Occipital lobe (tissue), 2 donors: ENCODE data around the gene ROGDI. TPM values are rescaled to one million over a fixed set of nuclear protein-coding genes. Genes with fewer than 3 reads are reported as not detected.
A peak's percentile ranks its signal among the peaks of the same experiment; 100 is the strongest.

ENCODE experiments used
- DNase-seq: peaks from one replicate; lab custom pipeline; 2025; lab: John Stamatoyannopoulos, UW
- total RNA-seq: library from RNA; depleted of rRNA; stranded (reverse); fragments of >200 nt; gene quantifications from one replicate; pipeline ENCODE4 v1.2.3, GENCODE V29; 2014

Gene ROGDI
- total RNA-seq, result 38.7 TPM

DNA sequence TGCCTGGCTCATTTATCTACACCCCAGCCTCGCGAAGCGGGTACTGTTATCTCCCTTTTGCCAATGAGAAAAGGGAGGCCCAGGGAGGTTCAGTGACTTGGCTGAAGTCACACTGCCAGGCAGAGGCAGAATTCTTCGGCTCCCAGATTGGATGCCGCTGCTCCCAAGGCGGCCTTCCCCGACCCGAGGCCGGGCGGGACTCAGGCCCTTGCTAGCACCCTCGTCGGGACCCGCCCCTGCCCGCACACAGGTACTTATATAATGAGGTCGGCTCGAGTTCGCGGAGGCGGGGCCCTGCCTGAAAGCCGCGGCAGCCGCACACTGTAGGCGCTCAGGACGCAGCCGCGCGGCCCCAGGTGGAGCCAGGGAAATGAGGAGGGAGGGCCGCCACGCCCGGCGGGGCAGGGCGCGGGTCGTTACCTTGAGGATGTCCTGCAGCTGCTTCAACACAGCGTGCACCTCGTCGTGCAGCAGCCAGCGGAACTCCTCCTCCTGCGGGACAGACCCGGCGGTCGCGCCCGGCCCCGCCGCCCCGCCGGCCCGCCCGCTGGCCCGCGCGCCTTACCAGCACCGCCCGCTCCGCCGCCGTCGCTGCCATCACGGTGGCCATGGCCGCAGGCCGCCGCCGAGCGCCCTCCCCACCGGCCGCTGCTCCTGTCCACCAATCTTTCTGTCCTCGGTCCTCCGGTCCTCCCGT, at the start of gene ROGDI:
Gene ROGDI, minus strand, starts transcription at position 672 of the 697 bp plus-strand sequence. Its CDS starts 62 bp downstream, at position 610.
- DNase-seq, result peak; percentile 59

DNA sequence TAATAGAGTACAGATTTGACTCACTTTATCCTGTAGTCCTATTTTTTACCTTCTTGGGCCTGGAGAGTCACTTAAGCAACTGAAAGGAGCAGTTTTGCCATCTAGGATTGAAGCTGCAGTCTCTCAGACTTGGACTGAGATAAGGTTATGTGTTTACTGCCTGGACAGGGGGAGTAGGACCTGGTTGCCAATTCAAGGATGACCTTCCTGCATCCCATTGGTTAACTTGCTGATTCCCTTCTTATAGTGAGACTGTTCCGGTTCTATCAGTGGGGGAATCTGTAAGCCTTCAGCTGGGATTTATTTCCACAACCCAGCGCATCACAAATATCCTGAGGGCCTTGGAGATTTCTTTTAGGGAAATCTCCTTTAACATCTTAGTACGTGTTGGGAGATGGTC, 47.8 kb upstream of the ROGDI start:
- DNase-seq, result no peak

- DNase-seq, result no peak
Measured at GRCh38 chr16:4847774-4848587, 45.5 kb upstream of the ROGDI start.

DNA sequence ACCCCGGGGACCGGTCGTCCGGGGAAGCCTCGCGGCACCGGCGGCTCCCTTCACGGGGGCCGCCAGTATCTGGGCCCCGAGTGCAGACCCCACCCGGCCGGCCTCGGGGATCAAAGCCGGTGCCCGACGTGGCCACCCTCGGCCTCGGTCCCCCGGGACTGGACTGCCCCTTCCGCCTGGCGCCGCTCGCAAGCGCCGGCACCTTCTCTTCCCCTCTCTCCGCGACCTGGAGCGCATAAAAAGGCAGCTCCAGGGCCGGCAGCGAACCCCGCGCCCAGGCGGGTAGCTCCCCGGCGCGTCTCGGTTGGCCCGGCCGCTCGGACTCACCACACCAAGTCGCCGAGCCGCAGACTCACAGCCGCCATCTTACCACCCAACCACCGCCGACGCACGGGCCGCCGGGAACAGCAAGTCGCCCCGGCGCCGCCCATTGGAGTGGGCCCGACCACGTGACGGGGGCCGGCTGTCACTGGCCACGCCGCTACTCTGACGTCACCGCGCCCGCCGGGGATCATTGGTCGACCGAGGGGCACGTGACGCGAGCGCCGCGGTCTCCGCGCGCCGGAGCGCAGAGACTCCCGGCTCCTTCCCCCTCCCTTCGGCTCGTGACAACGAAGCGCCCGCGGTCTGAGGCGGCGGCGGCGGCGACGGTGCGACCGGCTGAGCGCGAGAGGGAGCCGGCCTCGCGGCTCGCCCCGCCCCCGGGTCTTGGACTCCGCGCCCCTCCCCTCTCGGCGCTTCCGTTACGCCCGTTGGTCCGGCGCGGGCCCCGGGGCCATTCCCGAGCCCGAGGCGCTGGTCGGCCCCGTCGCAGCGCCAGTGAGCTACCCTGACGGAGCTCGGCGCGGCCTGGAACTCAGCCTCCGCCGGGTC, 44.7 kb upstream of the ROGDI start, which contains the start of the genes GLYR1 and UBN1:
Gene GLYR1, minus strand, starts transcription at position 388 of the 873 bp plus-strand sequence. Its CDS starts 23 bp downstream, at position 365.
Gene UBN1, plus strand, starts transcription at position 581 of the 873 bp plus-strand sequence. CDS start 5,437 bp downstream, outside the sequence.
- peak; percentile 95 for DNase-seq

DNA sequence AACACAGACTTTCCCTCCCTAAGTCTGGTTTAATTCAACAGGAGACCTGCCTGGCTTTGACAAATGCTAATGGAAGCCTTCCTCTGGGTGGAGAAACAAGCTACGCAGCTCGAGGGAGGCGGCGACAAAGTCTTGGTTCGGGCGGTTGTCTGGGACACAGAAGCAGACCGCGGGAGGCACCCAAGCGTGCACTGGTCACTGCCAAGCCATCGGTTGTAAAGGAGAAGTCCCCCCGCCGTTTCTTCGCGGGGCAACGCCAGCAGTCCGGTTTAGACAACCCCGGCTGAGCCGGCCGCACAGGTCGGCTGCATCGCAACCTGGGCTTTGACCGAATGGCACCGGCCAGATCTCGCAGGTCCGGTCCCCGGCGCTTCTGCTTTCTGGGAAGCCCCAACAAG, 44.1 kb upstream of the ROGDI start:
- DNase-seq, result no peak

GRCh38 chr16:4840984-4841383, 38.6 kb upstream of the ROGDI start:
- no peak for DNase-seq

GRCh38 chr16:4839942-4840341, 37.5 kb upstream of the ROGDI start:
- DNase-seq, result no peak

DNA sequence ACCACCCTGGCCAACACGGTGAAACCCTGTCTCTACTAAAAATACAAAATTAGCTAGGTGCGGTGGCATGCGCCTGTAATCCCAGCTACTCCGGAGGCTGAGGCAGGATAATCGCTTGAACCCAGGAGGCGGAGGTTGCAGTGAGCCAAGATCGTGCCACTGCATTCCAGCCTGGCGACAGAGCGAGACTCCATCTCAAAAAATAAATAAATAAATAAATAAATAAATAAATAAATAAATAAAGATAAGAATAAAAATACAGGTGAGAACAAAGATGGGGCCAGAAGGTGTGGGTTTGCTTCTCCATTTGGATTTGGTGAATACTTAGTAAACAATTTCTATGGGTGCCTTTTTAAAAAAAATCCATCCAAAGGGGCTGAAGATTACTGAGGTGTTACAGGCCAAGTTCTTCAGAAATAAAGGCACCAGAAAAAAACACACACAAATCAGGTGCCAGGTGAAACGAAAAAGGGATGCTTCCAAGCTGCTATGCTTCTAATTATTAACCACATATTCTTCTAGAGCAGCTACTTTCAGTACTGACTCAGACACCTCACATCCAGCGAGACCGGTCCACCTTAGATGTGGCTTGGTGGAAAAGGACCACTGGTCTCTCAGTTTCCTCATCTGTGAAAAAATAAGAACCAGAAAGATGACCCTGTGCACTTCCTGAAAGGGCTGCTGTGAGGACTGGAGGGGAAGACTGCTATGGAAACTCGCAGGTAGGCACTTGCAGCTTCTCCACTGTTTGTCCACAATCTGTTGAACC, 35.5 kb upstream of the ROGDI start:
- no peak for DNase-seq

DNA sequence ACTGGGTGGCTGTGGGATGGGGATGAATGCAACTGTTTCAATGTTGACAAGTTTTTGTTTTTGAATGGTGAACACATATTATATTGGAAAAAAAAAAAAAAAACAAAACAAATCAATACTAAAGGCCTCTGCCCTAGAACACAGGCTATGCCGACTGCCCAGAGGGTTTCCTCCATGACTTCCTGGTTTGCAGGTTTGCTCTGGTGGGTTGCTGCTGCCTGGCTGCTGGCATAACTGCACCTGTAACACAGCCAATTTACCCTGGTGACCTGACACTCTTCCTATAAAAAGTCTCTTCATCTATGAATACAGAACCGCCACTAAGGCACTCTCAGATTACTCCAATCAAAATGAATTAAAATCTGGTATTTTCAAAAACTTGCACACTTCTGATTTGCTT, 34.3 kb upstream of the ROGDI start:
- no peak for DNase-seq

DNA sequence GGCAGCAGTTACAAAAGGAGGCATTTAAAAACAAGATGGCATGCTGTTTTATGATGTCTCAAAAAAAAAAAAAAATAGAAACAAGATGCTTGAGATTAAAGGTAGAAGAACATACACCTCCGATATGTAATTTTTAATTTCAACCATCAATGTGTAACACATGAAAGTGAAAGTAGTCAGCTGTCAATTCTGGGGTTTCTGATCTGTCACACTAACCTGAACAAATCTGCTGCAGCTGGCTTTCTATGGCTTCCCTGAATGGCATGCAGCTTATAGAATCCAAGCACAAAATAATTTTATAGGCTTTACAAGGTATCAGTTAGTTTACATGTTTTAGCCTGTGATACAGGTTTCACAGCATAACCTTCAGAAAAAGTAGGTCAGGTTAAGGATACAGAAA, 31.2 kb upstream of the ROGDI start:
- no peak for DNase-seq

DNA sequence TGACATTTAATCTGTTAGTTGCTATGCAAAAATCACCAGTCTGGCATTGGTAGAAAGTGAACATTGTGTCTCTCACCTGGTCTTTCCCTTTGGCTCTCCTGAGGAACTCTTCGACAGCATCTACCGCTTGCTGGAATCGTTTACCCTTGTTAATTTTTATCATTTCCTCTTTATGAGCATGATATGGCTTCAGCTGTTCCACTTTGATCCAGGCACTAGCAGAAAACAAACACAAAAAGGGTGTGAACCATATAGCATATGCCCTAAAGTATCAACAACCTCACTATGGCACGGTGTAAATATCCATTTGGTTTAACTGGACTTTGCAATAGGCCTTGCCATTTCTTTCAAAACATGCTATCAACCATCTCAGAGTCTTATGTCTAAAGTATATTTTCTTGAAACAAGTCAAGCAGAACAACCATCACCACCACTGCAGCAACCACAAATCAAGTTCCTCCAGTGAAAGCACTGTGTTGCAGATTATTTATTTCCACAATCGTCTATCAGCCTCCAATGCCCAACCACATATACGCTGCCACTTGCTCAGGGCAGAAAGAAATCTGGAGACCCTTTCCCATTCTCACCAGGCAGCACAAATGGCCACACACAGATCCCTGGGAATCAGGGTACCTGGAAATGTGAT, 30.4 kb upstream of the ROGDI start:
- no peak for DNase-seq

GRCh38 chr16:4831616-4832015, 29.2 kb upstream of the ROGDI start:
- no peak for DNase-seq

DNA sequence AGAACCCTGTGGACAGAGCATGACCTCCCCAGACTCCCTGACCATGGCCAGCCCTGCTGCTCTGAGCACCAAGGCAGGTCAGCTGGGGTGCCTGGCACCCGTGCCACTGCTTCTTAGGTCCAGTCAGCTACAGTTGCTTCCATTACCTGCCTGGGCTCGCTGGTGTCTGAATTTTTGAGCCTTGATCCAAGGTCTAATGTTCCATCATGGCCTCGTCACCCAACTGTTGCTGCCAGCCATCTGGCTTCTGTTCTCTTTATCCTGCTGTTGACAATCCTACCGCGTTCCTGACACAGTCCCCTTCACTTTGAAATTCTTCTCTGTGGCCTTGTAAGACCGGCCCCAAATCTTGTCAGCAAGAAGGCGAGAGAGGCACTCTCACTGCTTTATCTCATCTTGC, 28.0 kb upstream of the ROGDI start:
- DNase-seq, result no peak

DNA sequence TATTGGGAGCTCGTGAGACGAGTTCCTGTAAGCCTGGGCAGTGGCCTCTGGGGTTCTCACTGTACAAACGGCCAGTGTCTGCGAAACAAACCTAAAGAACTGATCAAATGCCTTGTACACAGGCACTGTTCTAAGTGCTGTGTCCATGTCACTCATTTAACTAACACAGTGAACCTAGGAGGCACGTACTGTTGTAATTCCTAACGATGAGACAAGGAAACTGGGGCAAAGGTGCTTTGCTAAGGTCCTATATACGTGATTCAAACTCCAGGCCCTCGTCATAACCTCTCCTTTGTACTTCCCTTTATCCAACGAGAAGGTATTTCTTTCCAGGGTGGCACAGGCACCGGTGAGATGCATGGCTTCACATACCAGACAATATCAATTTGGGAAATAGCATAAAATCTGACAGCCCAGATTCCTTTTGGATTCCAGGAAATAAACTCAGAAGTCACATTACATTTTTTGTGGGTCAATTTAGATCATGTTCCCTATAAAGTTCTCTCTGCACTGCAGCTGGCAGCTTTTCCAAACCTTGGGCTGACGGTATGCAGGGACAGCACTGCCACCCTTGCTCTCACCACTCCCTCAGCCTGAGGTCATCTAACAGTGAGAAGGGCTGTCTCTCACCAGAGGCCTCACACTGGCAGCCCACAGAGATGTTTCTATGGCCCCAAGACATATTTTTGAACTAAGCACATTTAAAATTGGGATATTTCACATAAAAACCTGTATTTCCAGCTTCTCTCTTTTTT, 26.3 kb upstream of the ROGDI start:
- no peak for DNase-seq

- DNase-seq, result no peak
Measured at GRCh38 chr16:4826980-4827379, 24.5 kb upstream of the ROGDI start.

DNA sequence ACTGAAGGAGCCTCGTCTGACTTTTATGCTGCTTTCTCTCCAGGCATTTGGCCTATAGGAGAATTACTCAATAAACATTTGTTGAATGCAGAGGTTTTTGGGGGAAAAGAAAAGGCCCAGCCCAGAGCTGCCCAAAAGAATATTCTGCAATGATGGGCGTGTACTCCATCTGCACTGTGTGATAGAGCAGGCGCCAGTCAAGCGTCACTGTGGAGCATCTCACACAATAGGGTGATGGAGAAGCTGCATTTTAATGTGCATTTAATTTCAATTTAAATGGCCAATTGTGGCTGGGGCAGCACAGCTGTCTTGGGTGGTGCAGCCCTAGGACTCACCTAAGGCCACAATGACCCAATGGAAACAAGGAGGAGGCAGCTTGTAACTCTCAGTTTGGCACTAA, 24.1 kb upstream of the ROGDI start:
- no peak for DNase-seq

DNA sequence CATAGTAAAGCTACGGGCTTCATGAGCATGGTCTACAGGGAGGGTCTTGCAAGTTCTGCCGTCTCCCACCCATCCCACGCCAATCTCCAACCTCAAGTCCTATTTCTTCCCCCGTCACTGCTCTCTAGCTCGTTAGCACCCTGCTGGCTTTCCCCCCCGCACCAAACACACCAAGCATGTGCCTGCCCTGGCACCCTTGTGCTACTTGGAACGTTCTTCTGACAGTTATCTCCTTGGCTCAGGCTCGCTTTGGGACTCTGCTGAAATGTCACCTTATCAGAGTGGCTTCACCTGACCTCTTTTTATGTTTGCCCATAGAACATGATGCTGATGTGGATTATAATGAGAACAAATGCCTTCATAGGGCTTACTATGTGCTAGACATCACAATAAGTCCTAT, 22.8 kb upstream of the ROGDI start:
- no peak for DNase-seq

DNA sequence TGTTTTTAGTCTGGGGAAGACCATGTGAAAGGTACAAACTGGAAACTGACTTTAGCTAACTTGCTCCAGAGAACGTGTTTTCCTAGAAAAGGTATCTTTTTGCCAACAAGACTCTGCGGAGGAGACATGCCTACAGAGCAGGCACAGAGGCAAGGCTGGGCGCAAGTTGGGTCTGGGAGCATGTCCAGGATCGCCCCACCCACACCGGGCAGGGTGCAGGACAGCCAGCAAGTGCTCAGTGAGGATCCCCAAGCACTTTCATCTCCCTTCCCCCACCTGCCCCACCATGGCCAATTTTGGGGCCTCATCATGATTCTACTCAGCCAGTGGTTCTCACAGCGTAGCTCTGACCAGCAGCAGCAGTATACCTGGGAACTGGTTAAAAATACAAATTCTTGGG, 18.2 kb upstream of the ROGDI start:
- no peak for DNase-seq

GRCh38 chr16:4814542-4815173, 12.2 kb upstream of the ROGDI start:
- no peak for DNase-seq
